Breast epithelium (tissue), 3 donors: Measurements from ENCODE around the gene DPP4.

Source experiments
- POLR2AphosphoS5 ChIP-seq, 3 donors: sonication (generic); formaldehyde crosslinking; IDR thresholded peaks; one replicate each; pipeline ENCODE4 v1.6.1; 2017; ENCODE audit warnings: antibody characterized with exemption in 3 of 3
- TF ChIP-seq, protein P1 (sequence below), 3 donors: fragments of 450-650 bp; IDR thresholded peaks; one replicate each; pipeline ENCODE4 v1.5.1; 2016 to 2017; ENCODE audit warnings: antibody characterized with exemption in 3 of 3, mild to moderate bottlenecking in 3 of 3, moderate library complexity in 3 of 3

DNA sequence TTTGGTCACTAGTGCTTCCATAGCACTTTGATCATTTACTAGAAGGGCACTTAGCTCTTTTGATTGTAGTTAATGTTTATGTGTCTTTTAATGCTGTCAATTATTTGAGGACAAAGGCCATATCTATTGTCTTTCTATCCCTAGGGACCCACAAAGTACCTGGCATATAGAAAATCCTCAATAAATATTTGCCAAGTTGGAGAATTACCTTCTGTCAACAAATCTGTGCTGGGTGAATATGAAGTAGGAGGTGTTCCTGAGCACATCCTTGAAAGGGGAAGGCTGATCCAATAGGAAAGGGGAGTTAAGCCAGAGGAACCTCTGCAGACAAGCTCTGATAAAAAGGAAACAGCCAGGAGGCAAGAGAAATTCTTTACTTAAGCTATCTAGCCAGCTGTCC, 8.2 kb downstream of the DPP4 start:
- TF ChIP-seq POLR2AphosphoS5 (IDR thresholded peaks at IDR 0.05) = no peak
- TF ChIP-seq, protein P1, sequence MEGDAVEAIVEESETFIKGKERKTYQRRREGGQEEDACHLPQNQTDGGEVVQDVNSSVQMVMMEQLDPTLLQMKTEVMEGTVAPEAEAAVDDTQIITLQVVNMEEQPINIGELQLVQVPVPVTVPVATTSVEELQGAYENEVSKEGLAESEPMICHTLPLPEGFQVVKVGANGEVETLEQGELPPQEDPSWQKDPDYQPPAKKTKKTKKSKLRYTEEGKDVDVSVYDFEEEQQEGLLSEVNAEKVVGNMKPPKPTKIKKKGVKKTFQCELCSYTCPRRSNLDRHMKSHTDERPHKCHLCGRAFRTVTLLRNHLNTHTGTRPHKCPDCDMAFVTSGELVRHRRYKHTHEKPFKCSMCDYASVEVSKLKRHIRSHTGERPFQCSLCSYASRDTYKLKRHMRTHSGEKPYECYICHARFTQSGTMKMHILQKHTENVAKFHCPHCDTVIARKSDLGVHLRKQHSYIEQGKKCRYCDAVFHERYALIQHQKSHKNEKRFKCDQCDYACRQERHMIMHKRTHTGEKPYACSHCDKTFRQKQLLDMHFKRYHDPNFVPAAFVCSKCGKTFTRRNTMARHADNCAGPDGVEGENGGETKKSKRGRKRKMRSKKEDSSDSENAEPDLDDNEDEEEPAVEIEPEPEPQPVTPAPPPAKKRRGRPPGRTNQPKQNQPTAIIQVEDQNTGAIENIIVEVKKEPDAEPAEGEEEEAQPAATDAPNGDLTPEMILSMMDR (IDR thresholded peaks at IDR 0.05) = no peak
